Measurements from ENCODE around the gene PRKCH. TPM values are rescaled to one million over a fixed set of nuclear protein-coding genes. Genes with fewer than 3 reads are reported as not detected.

PRKCH gene
- total RNA-seq, 1 donor from 2014 or later = 101 TPM

GRCh38 chr14:61510736-61511557 is 189.6 kb downstream of the PRKCH start:
- DNase-seq (ENCODE audit: low spot score) = no peak
- intact Hi-C loops (cut with micrococcal nuclease) = loop anchor here (1.0 to 2.0 kb wide), 2 partner anchors 8 to 14 kb away; no protein-coding TSS in a partner anchor
- Mint-ChIP-seq H3K9me3 (no peaks in the 10 kb centered on the region), H3K4me1 (ENCODE audit: low read depth) (peaks cover 65% of the 10 kb centered on the region), H3K36me3 (ENCODE audit: low read depth) (peaks cover 69% of the 10 kb centered on the region), H3K27ac (peak overlapping the region; percentile 83), H3K27me3 (ENCODE audit: low read depth) (no peaks in the 10 kb centered on the region), H3K4me3 (ENCODE audit: low read depth) (no peak overlapping the region)

- peaks cover 64% of the 10 kb centered on the region for H3K4me1 Mint-ChIP-seq (ENCODE audit: low read depth)
Observed at GRCh38 chr14:61511558-61511948, 190.2 kb downstream of the PRKCH start.

GRCh38 chr14:61512026-61512834 is 190.9 kb downstream of the PRKCH start:
- Mint-ChIP-seq H3K4me1 (ENCODE audit: low read depth) (peaks cover 64% of the 10 kb centered on the region), H3K9me3 (no peaks in the 10 kb centered on the region), H3K27ac (peak overlapping the region; percentile 83), H3K4me3 (ENCODE audit: low read depth) (no peak overlapping the region), H3K36me3 (ENCODE audit: low read depth) (peaks cover 62% of the 10 kb centered on the region), H3K27me3 (ENCODE audit: low read depth) (no peaks in the 10 kb centered on the region)
- intact Hi-C loops (cut with micrococcal nuclease) = no loop called here
- DNase-seq (ENCODE audit: low spot score) = no peak

More at GRCh38 chr14:61511558-61511948, 190.2 kb downstream of the PRKCH start:
- Mint-ChIP-seq H3K4me3 (ENCODE audit: low read depth) (no peak overlapping the region), H3K36me3 (ENCODE audit: low read depth) (peaks cover 66% of the 10 kb centered on the region), H3K9me3 (no peaks in the 10 kb centered on the region), H3K27ac (peak overlapping the region; percentile 83), H3K27me3 (ENCODE audit: low read depth) (no peaks in the 10 kb centered on the region)
- intact Hi-C loops (cut with micrococcal nuclease) = loop anchor here (1.0 to 2.0 kb wide), 2 partner anchors 8 to 13 kb away; no protein-coding TSS in a partner anchor
- no peak for DNase-seq (ENCODE audit: low spot score)

GRCh38 chr14:61513986-61514830 is 192.8 kb downstream of the PRKCH start:
- intact Hi-C loops (cut with micrococcal nuclease) = no loop called here
- H3K27me3 Mint-ChIP-seq (ENCODE audit: low read depth) = no peaks in the 10 kb centered on the region
- no peak overlapping the region for H3K4me3 Mint-ChIP-seq (ENCODE audit: low read depth)
- H3K9me3 Mint-ChIP-seq = no peaks in the 10 kb centered on the region
- peaks cover 55% of the 10 kb centered on the region for H3K4me1 Mint-ChIP-seq (ENCODE audit: low read depth)
- no peak for DNase-seq (ENCODE audit: low spot score)
- no peak overlapping the region for H3K27ac Mint-ChIP-seq
- peaks cover 47% of the 10 kb centered on the region for H3K36me3 Mint-ChIP-seq (ENCODE audit: low read depth)

GRCh38 chr14:61514927-61515326 is 193.5 kb downstream of the PRKCH start:
- H3K27me3 Mint-ChIP-seq (ENCODE audit: low read depth) = no peaks in the 10 kb centered on the region
- H3K4me3 Mint-ChIP-seq (ENCODE audit: low read depth) = no peak overlapping the region
- no peak for DNase-seq (ENCODE audit: low spot score)
- peaks cover 45% of the 10 kb centered on the region for H3K36me3 Mint-ChIP-seq (ENCODE audit: low read depth)
- H3K4me1 Mint-ChIP-seq (ENCODE audit: low read depth) = peaks cover 52% of the 10 kb centered on the region
- no peaks in the 10 kb centered on the region for H3K9me3 Mint-ChIP-seq
- H3K27ac Mint-ChIP-seq = no peak overlapping the region
- intact Hi-C loops (cut with micrococcal nuclease) = no loop called here

- peaks cover 47% of the 10 kb centered on the region for H3K4me1 Mint-ChIP-seq (ENCODE audit: low read depth)
- no peaks in the 10 kb centered on the region for H3K27me3 Mint-ChIP-seq (ENCODE audit: low read depth)
- intact Hi-C loops (cut with micrococcal nuclease) = no loop called here
- no peak overlapping the region for H3K4me3 Mint-ChIP-seq (ENCODE audit: low read depth)
- no peaks in the 10 kb centered on the region for H3K9me3 Mint-ChIP-seq
- H3K36me3 Mint-ChIP-seq (ENCODE audit: low read depth) = peaks cover 47% of the 10 kb centered on the region
- no peak overlapping the region for H3K27ac Mint-ChIP-seq
- DNase-seq (ENCODE audit: low spot score) = no peak
Observed at GRCh38 chr14:61515436-61516117, 194.2 kb downstream of the PRKCH start.

GRCh38 chr14:61516118-61516743 is 194.9 kb downstream of the PRKCH start:
- Mint-ChIP-seq H3K36me3 (ENCODE audit: low read depth) (peaks cover 50% of the 10 kb centered on the region), H3K4me3 (ENCODE audit: low read depth) (no peak overlapping the region), H3K27me3 (ENCODE audit: low read depth) (no peaks in the 10 kb centered on the region), H3K4me1 (ENCODE audit: low read depth) (peaks cover 40% of the 10 kb centered on the region), H3K9me3 (no peaks in the 10 kb centered on the region), H3K27ac (no peak overlapping the region)
- DNase-seq (ENCODE audit: low spot score) = no peak
- intact Hi-C loops (cut with micrococcal nuclease) = no loop called here

- no peak overlapping the region for H3K4me3 Mint-ChIP-seq (ENCODE audit: low read depth)
- H3K9me3 Mint-ChIP-seq = no peaks in the 10 kb centered on the region
- intact Hi-C loops (cut with micrococcal nuclease) = no loop called here
- H3K27me3 Mint-ChIP-seq (ENCODE audit: low read depth) = no peaks in the 10 kb centered on the region
- DNase-seq (ENCODE audit: low spot score) = no peak
- peaks cover 57% of the 10 kb centered on the region for H3K36me3 Mint-ChIP-seq (ENCODE audit: low read depth)
- H3K27ac Mint-ChIP-seq = no peak overlapping the region
- H3K4me1 Mint-ChIP-seq (ENCODE audit: low read depth) = peaks cover 34% of the 10 kb centered on the region
Observed at GRCh38 chr14:61516964-61517653, 195.7 kb downstream of the PRKCH start.

GRCh38 chr14:61517911-61518384 is 196.6 kb downstream of the PRKCH start:
- no peaks in the 10 kb centered on the region for H3K27me3 Mint-ChIP-seq (ENCODE audit: low read depth)
- no peak overlapping the region for H3K27ac Mint-ChIP-seq
- intact Hi-C loops (cut with micrococcal nuclease) = no loop called here
- H3K4me3 Mint-ChIP-seq (ENCODE audit: low read depth) = no peak overlapping the region
- H3K4me1 Mint-ChIP-seq (ENCODE audit: low read depth) = peaks cover 38% of the 10 kb centered on the region
- no peak for DNase-seq (ENCODE audit: low spot score)
- H3K36me3 Mint-ChIP-seq (ENCODE audit: low read depth) = peaks cover 61% of the 10 kb centered on the region
- no peaks in the 10 kb centered on the region for H3K9me3 Mint-ChIP-seq

- Mint-ChIP-seq H3K9me3 (no peaks in the 10 kb centered on the region), H3K4me3 (ENCODE audit: low read depth) (no peak overlapping the region), H3K27ac (no peak overlapping the region), H3K27me3 (ENCODE audit: low read depth) (no peaks in the 10 kb centered on the region), H3K36me3 (ENCODE audit: low read depth) (peaks cover 59% of the 10 kb centered on the region), H3K4me1 (ENCODE audit: low read depth) (peaks cover 36% of the 10 kb centered on the region)
- intact Hi-C loops (cut with micrococcal nuclease) = no loop called here
- DNase-seq (ENCODE audit: low spot score) = no peak
Observed at GRCh38 chr14:61518403-61518802, 197.0 kb downstream of the PRKCH start.

- DNase-seq (ENCODE audit: low spot score) = no peak
- intact Hi-C loops (cut with micrococcal nuclease) = no loop called here
- peaks cover 54% of the 10 kb centered on the region for H3K36me3 Mint-ChIP-seq (ENCODE audit: low read depth)
- H3K27ac Mint-ChIP-seq = no peak overlapping the region
- H3K9me3 Mint-ChIP-seq = no peaks in the 10 kb centered on the region
- no peaks in the 10 kb centered on the region for H3K27me3 Mint-ChIP-seq (ENCODE audit: low read depth)
- H3K4me3 Mint-ChIP-seq (ENCODE audit: low read depth) = no peak overlapping the region
- H3K4me1 Mint-ChIP-seq (ENCODE audit: low read depth) = peaks cover 40% of the 10 kb centered on the region
Observed at GRCh38 chr14:61519106-61519505, 197.7 kb downstream of the PRKCH start.
